Activated T-cell treated with anti-CD3 and anti-CD28 coated beads for 24 hours (primary cell): ENCODE results near the gene BSN.
A peak's percentile ranks its signal among the peaks of the same experiment; 100 is the strongest.

ENCODE experiments used
- DNase-seq: peaks from one replicate; pipeline ENCODE4 v3.0.0-alpha.2; 2020; ENCODE audit warnings: low read depth

BSN gene

DNA sequence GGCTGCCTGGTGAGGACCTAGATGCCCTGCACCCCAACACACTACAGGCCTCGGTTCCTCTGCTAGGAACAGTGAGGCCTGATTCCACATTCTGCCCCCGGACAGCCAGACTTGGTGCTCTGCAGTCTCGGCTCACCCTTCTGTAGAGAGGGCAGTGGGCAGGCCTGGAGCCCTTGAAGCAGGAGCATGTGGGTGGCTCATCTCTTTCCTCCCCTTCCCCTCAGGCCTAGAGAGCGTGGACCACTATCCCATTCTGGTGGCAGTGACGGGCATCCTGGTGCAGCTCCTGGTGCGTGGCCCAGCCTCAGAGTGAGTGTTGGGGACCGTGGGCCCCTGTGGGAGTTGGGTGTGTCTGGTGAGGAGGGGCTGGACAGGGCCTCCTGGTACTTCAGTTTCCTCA, 161.9 kb downstream of the BSN start:
- no peak for DNase-seq

DNA sequence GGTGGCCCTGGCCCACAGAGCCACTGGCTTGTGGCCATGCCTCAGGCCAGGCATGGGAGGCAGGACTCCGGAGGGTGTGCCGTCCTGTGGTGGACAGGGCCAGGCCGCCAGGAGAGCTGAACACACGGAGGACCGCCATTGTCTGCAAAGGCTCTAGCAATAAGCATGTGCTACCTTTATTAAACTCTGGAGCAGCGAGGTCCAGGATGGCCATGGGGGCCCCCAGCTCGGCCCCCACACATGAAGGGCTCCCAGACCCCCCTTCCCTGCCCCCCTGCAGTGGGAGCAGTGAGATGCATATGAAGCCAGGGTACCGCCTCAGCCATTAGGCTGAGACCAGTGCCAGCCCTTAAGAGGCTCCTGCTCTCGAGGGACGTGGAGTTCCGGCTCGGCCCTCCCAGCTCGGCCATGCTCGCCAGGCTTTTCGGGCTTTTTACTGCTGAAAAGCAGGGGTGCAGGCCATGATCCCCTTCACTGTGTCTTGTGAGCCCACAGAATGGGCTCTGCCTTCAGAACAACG, 162.5 kb downstream of the BSN start:
- DNase-seq: no peak

DNA sequence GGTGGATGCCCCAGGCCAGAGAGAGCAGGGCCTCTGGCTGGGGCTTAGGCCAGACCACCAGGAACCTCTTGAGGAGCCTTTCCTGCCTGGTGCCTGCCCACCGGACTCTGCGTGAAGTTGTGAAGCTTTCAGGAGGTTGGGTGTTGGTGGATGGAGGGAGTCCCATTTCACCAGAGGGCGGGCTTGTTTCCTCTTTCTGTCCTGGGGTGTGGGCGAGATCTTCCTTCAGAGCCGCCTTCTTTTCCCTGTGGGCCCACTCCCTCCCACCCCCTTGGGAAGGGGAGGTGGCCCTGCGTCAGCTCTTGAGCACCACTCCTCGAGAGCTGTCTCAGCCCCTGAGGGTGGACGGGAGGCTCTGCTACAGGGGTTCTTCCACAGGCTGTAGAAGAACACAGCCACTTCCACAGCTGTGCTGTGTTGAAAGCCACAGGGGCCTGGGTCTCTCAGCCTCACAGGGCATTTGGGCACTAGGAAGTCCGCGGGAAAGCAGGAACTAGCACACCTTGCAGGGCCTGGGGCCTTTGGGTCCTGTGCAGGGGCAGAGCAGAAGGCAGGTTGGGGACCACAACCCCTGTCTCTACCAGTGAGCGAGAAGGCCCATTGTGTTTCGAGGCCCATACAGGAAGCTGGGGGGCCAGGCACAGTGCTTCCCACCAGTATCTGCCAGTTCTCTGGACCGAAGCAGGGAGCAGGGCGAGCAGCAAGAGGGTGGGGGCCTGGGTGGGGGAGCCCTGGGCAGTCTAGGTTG, 163.1 kb downstream of the BSN start:
- no peak for DNase-seq

DNA sequence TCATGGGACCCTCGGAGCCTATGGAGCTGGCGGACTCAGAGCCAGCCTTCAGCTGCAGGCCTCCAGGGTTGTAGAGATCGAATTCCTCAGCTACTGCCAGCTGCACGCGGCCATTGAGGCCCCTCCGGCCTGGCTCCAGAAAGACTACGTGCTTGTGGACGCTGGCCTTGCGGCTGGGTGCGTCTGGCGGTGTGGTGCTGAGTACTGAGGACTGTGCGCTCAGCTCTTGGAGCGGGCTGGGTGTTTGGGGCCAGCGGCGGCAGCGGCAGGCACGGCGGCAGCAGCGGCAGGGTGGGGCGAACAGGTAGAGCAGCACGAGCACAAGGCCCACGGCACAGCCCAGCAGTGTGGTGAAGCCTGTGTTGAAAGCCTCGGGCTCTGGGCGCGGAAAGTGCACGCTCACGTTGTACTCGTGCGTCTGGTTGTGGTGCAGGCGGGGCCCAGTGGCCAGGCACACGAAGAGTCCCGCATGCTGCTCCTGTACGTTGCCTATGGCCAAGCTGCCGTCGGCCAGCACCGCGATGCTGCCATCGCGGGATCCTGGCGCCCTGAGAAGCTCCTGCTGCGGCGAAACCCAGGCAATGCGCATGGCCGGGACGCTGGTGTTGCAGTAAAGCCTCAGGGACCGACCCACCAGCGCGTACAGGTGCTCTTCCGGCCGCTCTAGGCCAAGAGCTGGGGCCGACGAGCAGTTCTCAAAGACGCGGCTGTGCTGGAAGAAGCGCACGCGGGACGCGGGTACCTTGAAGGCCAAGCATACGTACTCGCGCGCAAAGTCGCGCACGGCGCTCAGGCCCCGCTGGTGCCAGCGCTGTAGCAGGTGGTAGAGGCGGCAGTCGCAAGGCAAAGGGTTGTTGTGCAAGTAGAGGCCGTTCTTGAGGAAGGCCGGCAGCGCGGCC, 163.9 kb downstream of the BSN start:
- no peak for DNase-seq

DNA sequence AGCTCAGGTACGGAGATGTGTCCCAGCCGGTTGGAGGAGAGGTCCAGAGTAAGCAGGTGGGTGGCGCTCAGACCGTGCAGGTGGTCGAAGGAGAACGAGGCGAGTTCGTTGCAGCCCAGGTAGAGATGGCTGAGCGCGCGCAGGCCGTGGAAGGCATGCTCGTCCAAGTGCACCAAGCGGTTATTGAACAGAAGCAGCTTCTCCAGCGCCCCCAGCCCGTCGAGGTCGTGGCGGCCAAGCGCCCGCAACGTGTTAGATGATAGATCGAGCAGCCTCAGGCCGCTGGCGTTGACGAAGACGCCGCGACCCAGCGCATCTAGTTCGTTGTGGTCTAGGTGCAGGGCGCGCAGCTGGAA, 164.6 kb downstream of the BSN start:
- no peak for DNase-seq

DNA sequence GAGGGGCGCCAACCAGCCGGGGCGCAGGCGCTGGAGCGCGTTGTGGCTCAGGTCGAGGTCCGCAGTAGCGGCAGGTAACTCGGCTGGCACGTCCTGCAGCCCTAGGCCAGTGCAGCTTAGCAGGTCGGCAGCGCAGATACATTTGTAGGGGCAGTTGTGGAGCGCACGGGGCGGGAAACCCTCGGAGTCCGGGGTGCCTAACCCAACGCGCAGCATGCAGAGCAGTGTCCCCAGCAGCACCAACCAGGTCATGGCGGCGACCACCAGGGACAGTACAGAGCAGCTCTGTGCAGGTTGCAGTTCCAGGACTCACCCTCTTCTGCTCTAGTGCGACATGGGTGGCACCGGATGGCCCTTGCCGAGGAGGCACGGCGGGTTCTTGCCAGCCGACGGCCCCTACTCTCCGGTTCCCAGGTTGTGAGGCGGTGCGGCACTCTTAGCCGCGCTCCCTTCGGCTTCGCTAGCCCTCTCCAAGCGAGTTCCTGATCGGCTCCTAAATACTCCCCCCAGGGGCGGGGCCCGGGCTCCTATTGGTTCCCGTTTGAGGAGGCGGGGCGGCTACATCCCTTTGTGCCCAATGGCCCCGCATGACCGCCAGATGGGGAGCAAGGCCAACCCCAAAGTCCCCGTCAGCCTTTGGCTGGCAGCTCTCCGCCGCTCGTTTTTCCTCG, 165.1 kb downstream of the BSN start, which contains the start of gene AMIGO3:
AMIGO3 (minus strand) TSS at position 471 of the 671 bp plus-strand sequence; CDS start at position 252, 219 bp downstream.
- DNase-seq: peak; percentile 87
